GM19099 (cell line): ENCODE results near the gene NUAK1.

Experiments
- POLR2A ChIP-seq: IDR thresholded peaks from 3 replicates; pipeline ENCODE4 v1.6.1; 2011; ENCODE audit warnings: low read depth; ENCODE audit not compliant: insufficient read length; ENCODE audit errors: extremely low read depth

NUAK1 gene

DNA sequence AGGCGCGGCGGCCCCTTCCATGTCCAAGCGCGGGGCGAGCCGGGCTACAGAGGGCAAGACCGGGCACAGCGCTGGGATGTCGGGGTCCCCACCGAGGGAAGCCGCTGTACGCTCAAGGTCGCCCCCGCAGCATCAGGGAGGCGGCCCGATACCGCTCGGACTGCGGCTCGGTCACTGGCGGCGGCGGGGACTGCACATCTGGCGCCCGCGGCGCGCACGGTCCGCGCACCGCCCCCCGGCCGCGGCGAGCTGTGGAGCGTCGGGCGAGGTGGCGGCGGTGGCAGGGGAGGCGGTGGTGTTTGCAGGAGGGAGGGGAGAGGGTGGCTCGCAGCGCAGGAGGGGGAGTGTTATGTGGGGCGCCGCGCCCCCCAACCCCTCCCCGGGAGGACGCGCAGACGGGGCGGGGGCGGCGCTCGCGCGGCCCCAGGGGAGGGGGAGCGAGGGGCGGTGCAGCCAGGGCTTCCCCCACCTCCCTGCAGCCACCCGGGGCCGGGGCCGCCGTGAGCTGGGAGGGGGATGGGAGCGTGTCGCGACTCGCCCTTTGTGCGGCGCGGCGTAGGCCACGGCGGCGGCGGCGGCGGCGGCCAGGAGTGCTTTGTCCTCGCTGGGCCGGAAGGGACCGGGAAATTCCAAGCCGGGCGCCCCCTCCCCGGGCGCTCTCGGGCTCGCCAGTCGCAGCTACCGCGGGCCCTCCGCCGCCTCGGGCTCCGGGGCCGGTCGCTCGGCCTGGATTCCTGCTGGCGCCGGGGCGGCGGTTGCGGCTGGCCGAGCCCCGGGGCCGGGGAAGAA, at the start of gene NUAK1:
Gene NUAK1 (minus strand): TSS at position 322 of the 789 bp plus-strand sequence. CDS start 301 bp downstream, at position 21.
- TF ChIP-seq POLR2A: no peak

- TF ChIP-seq POLR2A: no peak
Observed at GRCh38 chr12:106188256-106188655, 49.5 kb upstream of the NUAK1 start.

DNA sequence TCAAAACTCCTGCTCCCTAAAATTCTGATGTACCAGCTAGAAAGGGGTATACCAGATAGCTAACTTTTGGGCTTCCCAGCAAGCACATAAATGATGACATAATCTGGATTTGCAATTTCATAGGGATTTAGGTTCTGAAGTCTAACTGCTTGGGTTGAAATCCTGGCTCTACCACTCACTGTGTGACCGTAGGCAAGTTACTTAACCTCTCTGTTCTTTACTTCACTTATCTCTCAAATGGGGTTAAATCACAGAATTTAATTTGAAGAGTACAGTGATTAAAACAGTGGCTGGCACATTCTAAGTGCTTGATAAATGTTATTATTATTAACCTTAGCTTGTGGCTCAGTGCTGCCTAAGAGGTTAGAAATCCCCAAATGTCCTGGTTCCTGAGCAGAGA, 49.1 kb upstream of the NUAK1 start:
- no peak for TF ChIP-seq POLR2A

GRCh38 chr12:106187155-106187789, 48.5 kb upstream of the NUAK1 start:
- TF ChIP-seq POLR2A: no peak

DNA sequence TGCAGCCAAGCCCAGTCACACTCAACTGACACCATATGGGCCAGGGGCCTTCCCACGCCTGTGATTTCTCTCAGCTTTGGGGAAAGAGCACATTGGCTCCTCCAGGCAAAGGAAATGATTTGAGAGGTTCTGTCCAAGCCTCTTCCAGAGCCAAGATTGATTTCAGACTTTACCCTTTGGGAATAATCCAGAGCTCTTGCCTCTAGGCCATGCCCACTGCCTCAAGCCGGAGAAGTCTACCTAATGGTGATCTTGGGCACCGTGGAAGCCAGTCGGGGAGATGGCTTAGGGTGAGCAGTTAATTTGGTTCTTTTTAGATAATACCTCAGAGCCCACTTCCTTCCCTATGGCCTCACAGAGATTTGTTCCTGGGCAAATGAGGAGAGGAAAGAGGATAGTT, 45.0 kb upstream of the NUAK1 start:
- TF ChIP-seq POLR2A: no peak

DNA sequence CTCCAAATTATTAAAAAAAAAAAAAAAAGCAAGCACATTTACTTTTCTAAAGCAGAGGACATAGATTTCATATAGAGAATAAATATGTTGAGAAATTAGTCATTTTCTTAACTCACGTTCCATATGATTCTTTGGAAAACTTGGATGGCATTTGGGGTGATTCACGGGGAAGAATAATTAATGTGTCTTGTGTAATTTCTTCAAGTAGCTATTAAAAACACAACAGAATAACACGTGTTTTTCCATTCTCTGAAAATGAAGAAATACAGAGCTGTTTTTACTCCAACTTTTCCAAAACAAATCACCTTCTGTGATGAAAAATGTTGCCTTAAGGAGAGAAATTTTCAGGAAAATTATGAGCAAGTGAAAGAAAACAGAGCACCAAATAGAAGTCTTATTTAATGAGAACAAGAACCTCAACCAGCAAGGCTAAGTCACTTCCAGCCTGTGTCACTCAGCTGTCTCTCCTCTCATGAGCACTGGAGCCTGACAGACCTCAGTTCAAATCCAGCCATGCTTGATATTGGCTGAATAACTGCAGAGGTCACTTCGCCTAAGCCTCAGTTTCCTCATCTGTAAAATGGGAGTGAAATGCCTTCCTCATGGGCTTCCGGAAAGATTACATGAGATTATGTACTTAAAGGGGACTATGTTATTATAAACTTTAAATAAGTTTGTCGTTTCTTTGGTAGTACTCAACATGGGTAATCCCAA, 42.8 kb upstream of the NUAK1 start:
- TF ChIP-seq POLR2A: no peak

DNA sequence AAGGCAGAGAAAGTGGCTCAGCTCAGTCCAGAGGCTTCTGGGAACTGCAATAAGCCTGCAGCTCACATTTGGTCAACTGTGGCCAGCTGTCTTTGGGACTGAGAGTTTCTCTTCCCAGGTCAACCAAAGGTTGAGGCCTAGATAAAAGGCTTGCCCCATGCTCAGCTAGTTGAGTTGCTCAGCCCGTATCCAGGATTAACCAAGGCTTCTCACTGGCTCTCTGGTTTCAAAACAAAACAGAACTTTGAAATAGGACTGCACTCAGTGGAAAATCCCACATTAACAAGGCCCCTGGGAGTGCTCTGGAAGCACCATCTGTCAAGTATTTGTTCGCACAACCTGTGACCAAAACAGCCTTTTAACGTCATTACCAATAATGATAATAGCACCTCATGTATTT, 40.3 kb upstream of the NUAK1 start:
- no peak for TF ChIP-seq POLR2A

DNA sequence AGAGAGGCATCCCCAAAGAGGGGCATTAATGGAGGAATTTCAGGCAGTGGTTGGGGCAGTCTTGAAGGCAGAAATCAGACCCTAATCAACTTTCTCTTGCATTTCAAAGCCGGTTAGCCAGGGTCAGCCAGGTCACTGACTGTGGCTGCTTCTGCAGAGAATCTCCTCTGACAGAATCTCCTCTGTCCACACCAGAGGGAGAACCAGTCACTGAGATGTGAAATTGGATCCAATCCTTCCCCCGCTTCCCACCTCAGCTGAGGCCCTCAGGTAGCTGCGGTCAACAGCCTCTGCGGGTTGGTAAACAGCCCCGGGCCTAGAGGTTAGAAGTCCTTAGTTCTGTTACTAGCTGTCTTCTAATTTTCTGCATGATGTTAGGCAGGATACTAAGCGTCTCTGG, 39.8 kb upstream of the NUAK1 start:
- no peak for TF ChIP-seq POLR2A

GRCh38 chr12:106176560-106176959, 37.8 kb upstream of the NUAK1 start:
- no peak for TF ChIP-seq POLR2A

DNA sequence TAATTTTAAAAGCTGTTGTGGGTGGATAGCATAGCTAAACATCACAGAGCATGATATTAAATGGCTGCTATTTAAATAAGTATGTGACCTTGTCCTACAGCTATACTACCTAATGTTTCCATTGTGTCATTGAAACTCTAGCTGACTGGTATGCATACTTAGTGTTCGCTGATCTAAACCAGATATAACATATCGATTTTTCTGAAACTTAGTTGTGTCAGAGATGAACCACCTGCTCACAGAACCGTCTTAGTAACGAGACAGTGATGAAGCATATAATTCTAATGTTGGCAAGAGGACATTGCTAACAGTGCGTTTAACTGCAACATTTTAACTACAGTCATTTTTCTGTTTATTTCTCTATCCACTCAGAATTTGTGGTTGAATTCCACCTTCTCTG, 36.1 kb upstream of the NUAK1 start:
- no peak for TF ChIP-seq POLR2A

- no peak for TF ChIP-seq POLR2A
Observed at GRCh38 chr12:106173442-106173841, 34.7 kb upstream of the NUAK1 start.

DNA sequence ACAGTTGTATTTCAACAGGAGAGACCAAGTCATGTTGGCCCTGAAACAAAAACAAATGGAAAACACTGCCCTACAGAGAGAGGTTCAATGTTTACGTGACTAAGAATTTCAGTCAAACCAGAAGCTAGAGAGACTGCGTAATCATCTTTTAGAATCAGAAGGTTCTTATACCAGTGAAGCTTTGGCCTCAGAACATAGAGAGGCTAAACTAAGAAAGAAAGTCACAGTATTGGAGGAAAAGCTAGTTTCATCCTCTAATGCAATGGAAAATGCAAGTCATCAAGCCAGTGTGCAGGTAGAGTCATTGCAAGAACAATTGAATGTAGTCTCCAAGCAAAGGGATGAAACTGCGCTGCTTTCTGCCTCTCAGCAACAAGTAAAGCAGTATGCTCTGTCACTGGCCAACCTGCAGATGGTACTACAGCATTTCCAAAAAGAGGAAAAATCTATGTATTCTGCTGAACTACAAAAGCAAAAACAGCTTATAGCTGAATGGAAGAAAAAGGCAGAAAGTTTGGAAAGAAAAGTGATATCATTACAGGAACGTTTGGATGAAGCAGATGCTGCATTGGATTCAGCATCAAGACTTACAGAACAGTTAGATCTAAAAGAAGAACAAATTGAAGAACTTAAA, 32.5 kb upstream of the NUAK1 start:
- no peak for TF ChIP-seq POLR2A

DNA sequence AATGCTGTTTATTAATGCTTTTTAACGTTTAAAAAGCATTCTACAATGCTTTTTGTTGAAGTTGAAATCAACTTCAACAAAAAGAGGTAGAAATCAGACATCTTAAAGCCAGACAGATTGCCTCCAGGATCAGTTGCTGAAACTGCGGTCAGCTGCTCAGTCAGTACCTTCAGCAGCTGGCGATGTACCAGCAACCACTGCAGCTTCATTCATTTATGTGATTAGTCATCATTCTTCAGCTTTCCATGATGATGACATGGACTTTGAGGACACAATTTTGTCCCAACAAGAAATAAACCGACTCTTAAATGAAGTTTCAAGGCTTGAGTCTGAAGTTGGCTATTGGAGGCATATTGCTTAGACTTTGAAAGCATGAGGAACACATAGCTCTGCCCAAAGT, 31.5 kb upstream of the NUAK1 start:
- TF ChIP-seq POLR2A: no peak

DNA sequence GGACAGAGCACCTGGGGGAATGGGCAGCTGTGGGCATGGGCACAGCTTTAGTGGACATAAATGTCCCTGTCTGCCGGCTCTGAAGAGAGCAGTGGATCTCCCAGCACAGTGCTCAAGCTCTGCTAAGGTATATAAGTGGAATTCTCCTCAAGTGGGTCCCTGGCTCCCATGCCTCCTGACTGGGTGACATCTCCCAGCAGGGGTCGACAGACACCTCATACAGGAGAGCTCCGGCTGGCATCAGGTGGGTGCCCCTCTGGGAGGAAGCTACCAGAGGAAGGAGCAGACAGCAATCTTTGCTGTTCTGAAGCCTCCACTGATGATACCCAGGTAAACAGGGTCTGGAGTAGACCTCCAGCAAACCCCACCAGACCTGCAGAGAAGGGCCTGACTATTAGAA, 25.0 kb upstream of the NUAK1 start:
- TF ChIP-seq POLR2A: no peak

DNA sequence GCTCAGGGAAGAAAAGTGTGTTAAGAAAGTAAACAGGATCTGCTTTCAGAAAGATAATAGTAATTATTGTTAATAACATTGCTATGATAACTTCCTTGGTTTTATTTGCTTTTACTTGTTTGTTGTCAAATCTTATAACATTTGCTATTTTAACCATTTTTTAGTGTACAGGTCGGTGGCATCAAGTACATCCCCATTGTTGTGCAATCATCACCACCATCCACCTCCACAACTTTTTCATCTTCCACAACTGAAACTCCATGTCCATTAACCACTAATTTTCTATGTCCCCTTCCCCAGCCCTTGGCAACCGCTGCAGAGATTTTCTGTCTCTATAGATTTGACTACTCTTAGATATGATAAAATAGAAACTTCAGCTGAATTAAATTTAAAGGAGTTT, 22.7 kb upstream of the NUAK1 start:
- no peak for TF ChIP-seq POLR2A
